Stimulated activated naive B cell treated with anti-CD40 and anti-IgM and Interleukin-4, amounts not matched to agents 10 μg/mL and 1 μg/mL and 100 μg/mL, for 72 hours (primary cell): ENCODE data around the gene MTHFSD.
A peak's percentile ranks its signal among the peaks of the same experiment; 100 is the strongest.

Experiments used
- ATAC-seq, 2 donors: fragments of 150-1000 bp; cut with Tn5 transposase; replicated peaks; 2 replicates each; pipeline ENCODE4 v1.10.0; 2021; ENCODE audit warnings: moderate library complexity in 1 of 2
- DNase-seq: peaks from one replicate; pipeline ENCODE4 v3.0.0; 2021
- H3K27ac Mint-ChIP-seq: one replicate; pipeline ENCODE4 v1.8.0; 2022; ENCODE audit warnings: mild to moderate bottlenecking, mixed read lengths
- H3K27me3 Mint-ChIP-seq, 2 donors: one replicate each; pipeline ENCODE4 v1.8.0; 2022; ENCODE audit warnings: mixed read lengths in 2 of 2
- H3K36me3 Mint-ChIP-seq, 2 donors: one replicate each; pipeline ENCODE4 v1.8.0; 2022; ENCODE audit warnings: mixed read lengths in 2 of 2, mild to moderate bottlenecking in 1 of 2
- H3K4me1 Mint-ChIP-seq, 2 donors: one replicate each; pipeline ENCODE4 v1.8.0; 2022; ENCODE audit warnings: mixed read lengths in 2 of 2, mild to moderate bottlenecking in 1 of 2
- H3K4me3 Mint-ChIP-seq, 2 donors: one replicate each; pipeline ENCODE4 v1.8.0; 2022; ENCODE audit warnings: mild to moderate bottlenecking in 2 of 2, mixed read lengths in 2 of 2, moderate library complexity in 1 of 2
- H3K9me3 Mint-ChIP-seq, 2 donors: one replicate each; pipeline ENCODE4 v1.8.0; 2022; ENCODE audit warnings: mixed read lengths in 2 of 2, mild to moderate bottlenecking in 1 of 2

Gene MTHFSD, protein sequence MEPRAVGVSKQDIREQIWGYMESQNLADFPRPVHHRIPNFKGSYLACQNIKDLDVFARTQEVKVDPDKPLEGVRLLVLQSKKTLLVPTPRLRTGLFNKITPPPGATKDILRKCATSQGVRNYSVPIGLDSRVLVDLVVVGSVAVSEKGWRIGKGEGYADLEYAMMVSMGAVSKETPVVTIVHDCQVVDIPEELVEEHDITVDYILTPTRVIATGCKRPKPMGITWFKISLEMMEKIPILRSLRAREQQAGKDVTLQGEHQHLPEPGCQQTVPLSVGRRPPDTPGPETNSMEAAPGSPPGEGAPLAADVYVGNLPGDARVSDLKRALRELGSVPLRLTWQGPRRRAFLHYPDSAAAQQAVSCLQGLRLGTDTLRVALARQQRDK

DNA sequence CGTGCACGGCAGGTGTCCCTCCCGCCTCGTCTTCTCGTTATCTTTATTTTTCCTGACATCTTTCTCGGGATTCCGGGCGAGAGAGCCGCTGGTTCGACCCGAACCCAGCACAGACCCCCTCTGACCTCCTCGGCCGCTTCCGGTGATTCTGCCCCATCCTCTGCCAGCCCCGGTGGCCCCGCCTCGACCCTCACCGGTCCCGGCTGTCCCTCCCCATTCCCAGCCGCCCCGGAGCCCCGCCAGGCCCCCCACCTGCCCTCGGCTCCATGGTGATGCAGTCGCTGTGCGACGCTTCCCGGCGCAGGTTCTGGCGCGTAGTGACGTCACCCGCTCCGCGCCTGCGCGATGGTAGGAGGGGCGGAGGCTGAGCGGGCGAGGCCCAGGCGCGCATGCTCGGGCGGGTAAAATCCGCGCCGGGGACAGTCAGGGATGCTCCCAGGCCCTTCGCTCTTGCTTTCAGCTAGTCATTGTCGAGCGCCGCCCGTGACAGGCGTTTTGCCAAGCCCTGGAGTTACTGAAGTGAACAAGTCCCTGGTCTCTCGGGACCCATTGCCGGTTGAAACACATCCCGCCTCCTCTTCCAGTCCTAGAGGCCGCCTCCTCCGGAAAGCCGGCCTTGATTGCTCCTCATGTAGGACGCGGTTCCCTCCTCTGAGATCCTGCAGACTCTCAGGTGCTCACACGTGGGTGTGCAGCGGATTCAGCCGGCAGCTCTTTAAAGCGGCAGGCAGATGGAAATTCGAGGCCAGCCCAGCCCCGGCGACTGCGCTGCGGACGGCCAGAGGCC is at the start of gene MTHFSD:
Gene MTHFSD, minus strand, starts transcription at position 319 of the 787 bp plus-strand sequence. Its CDS starts 51 bp downstream, at position 268.
- Mint-ChIP-seq H3K36me3 (peaks cover 17 to 26% of the 10 kb centered on the region in 2 donors), H3K4me1 (peaks cover 7 to 20% of the 10 kb centered on the region in 2 donors), H3K4me3 (peak within 1 kb of the TSS; percentile 91 to 92), H3K9me3 (no peaks in the 10 kb centered on the region), H3K27ac (peak within 1 kb of the TSS; percentile 99), H3K27me3 (peaks cover 10 to 22% of the 10 kb centered on the region in 2 donors)
- ATAC-seq (peak; percentile 94 to 99), DNase-seq (peak; percentile 94)

DNA sequence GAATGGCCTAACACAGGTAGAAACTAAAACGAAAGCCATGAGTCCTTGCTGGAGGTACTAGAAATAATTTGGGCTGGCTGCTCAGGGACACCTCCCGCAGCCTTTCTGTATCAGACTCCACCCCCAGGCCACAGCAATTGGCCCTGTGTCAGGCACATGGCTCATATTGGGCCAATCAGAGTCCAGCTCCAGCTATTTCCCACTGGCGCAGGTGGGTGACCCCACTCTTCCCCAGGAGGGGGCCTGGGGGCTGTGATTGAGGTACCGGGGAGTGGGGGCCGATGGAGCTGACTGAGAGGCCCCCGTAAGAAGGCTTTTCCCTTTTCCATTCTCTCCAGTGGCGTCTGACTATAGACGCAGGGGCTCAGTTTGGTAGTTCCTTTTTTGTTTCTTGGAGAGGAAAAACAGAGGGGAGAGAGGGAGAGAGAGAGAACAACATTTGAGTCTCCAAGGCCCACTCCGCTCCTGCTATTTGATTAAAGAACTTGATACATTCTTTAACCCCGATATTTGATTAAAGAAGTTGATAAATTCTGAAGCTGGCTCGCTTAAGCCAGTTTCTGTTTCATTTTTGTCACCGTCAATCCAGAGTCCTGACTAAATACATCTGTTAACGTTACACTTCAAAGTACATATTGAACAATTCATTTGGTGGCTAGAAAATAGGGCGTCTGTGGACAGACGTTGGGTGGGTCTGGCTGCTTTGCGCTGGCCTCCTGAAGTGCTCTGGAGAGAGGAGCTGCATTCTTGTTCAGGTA is 49.6 kb upstream of the MTHFSD start:
- Mint-ChIP-seq H3K4me3 (peak overlapping the region; percentile 84 to 85), H3K4me1 (peaks cover 6 to 7% of the 10 kb centered on the region in 2 donors), H3K36me3 (no peaks in the 10 kb centered on the region), H3K9me3 (peaks cover 0 to 4% of the 10 kb centered on the region in 2 donors), H3K27ac (peak overlapping the region; percentile 82), H3K27me3 (peaks cover 38 to 42% of the 10 kb centered on the region in 2 donors)
- ATAC-seq: peak; percentile 98 to 99
- DNase-seq: peak; percentile 44

DNA sequence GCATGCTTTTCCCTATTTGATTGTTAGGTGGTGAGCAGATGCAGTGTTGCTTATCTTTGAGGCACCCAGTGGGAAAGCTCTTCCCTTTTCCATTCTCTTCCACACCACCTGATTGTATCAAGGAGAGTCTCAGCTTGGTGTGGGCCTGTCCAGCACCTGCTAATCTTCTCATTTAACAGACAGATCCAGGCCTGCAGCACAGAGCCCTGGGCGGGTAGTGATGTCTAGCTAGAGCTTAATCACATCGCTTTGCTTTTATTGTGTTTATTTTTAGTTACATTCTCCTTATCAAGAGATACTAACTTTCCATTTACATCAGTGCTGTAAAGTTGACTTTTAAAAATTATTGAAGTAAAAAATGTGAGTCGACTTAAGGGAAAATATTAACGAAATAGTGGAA is 47.5 kb upstream of the MTHFSD start:
- Mint-ChIP-seq H3K27ac (no peak overlapping the region), H3K27me3 (peaks cover 44 to 52% of the 10 kb centered on the region in 2 donors)

DNA sequence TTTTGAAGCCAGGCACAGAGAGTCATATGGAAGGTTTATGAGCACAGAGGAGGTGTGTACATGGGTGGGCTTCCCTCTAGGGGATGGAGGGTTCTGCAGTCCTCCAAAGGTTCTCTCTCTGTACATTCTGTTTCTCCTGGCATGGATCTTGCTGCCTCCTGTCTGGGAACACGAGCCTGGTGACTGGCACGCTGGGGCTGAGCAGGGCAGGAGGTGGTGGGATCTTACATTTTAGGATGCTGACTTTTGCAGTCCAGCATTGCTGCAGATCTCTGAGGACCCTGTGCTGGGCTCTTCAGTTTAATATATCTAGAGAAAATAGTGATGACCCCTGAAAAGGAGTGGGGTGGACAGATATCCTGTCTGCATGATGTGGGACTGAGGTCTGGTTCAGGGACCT is 46.3 kb upstream of the MTHFSD start:
- DNase-seq (no peak), ATAC-seq (no peak)
- H3K36me3 Mint-ChIP-seq: no peaks in the 10 kb centered on the region
- H3K9me3 Mint-ChIP-seq: peaks cover 0 to 2% of the 10 kb centered on the region in 2 donors
- peaks cover 44 to 52% of the 10 kb centered on the region in 2 donors for H3K27me3 Mint-ChIP-seq
- peaks cover 6 to 8% of the 10 kb centered on the region in 2 donors for H3K4me1 Mint-ChIP-seq
- H3K4me3 Mint-ChIP-seq: no peak overlapping the region
- H3K27ac Mint-ChIP-seq: no peak overlapping the region

More for the DNA sequence above, 47.5 kb upstream of the MTHFSD start:
- Mint-ChIP-seq H3K36me3 (no peaks in the 10 kb centered on the region), H3K4me1 (peaks cover 6 to 8% of the 10 kb centered on the region in 2 donors), H3K9me3 (peaks cover 0 to 4% of the 10 kb centered on the region in 2 donors), H3K4me3 (no peak overlapping the region)
- DNase-seq (no peak), ATAC-seq (no peak)

DNA sequence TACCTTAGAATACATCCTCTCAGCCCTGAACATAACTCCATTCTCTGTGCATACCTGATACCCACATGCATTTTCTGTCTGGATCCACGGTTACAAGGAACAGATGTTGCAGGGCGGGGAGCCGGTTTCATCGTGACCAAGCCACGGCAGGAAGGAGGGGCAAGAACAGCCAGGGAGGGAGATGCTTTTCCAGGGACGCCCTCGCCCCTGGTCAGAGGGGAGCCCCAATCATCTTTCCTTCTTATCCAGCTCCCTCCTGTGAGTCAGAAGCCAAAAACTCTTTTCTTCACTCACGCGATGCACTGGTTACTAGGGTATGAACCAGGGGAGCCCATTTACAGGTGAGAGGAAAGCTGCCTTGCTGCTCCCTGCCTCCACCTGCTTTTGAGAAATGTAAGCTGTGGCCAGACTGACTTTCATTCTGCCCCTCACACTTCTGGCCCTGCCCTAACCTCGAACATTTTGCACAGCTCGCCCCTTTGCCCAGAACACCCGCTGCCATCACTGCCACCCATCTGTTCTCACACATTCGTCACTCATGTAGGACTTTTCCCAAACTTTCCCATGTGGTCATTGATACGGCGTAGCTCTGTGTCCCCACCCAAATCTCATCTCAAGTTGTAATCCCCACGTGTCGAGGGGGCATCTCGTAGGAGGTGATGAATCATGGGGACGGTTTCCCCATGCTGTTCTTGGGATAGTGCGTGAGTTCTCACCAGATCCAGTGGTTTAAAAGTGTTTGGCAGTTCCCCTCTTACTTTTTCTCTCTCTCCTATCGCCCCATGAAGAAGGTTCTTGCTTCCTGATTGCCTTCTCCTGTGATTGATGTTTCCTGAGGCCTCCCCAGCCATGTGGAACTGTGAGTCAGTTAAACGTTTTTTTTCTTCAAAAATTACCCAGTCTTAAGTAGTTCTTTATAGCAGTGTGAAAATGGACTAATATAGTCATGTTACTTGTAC is 43.9 kb upstream of the MTHFSD start:
- ATAC-seq: no peak

DNA sequence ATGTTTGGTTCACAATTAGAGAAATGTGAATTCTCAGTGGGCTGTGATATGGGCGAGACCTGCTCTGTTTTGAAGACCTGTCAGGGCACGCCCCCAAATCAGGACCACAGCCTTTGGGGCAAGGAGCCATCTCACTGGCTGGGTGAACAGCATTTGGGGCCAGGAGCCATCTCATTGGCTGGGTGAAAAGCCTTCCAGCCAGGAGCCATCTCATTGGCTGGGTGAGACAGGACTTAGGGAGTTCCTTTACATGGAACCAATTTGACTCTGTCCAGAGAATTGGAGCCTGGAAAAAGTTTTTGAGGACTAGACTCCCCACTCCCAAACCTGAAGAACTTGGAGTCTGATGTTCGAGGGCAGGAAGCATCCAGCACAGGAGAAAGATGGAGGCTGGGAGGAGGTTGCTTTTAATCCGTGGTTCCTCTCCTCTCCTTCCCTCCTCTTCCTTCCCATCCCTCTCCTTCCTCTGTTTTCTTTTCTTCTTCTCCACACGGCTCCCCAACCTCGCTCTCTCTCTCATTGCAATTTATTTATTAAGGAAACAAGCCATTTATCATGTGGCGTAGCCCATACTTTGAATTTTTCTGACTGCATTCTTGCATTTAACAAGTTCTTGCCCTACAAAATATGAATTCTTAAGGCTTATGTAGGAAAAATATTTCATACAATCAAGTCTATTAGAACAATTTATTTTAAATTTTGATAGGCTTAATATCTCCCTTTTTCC is 43.0 kb upstream of the MTHFSD start:
- H3K27ac Mint-ChIP-seq: no peak overlapping the region
- peaks cover 0 to 3% of the 10 kb centered on the region in 2 donors for H3K4me1 Mint-ChIP-seq
- no peak for ATAC-seq
- no peak overlapping the region for H3K4me3 Mint-ChIP-seq
- H3K9me3 Mint-ChIP-seq: no peaks in the 10 kb centered on the region
- no peak for DNase-seq
- no peaks in the 10 kb centered on the region for H3K36me3 Mint-ChIP-seq
- peaks cover 49 to 65% of the 10 kb centered on the region in 2 donors for H3K27me3 Mint-ChIP-seq

More for the DNA sequence above, 43.9 kb upstream of the MTHFSD start:
- Mint-ChIP-seq H3K4me3 (no peak overlapping the region), H3K27ac (no peak overlapping the region), H3K27me3 (peaks cover 46 to 61% of the 10 kb centered on the region in 2 donors), H3K9me3 (no peaks in the 10 kb centered on the region), H3K4me1 (peaks cover 0 to 1% of the 10 kb centered on the region in 2 donors), H3K36me3 (no peaks in the 10 kb centered on the region)
- no peak for DNase-seq

DNA sequence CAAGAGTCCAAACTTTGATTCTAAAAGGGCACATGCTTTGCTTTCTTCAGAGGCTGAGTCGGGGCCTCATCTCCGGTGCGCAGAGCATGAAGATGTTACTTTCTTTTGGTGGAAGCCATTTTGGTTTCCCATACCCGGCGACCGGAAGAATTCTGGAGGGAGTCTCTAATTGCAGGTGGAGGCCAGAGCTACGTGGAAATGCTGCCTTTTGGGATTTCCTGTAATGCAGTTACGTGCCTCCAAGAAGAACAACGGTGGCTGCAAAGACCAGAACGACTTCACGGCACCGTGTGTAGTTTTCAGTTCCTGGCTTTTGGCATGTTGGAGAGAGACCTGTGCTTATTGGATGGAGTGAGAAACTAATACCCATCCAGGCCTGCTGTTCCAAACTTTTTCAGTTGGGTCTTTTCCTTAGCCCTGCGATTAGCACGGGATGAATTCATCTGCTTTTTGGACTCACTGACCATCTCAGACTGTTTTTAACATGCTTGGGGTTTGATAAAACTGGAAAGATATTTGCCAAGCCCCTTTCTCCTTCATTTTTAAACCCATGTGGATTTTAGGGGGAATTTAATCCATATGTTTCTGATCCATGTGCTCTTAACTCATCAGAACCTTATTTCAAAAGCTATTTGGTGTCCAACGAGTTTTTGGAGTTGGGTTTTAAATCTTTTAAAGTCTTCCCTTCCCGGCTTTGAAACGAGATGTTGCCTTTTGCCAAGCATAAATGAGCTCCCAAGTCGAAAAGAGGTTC is 42.3 kb upstream of the MTHFSD start:
- peaks cover 49 to 62% of the 10 kb centered on the region in 2 donors for H3K27me3 Mint-ChIP-seq

DNA sequence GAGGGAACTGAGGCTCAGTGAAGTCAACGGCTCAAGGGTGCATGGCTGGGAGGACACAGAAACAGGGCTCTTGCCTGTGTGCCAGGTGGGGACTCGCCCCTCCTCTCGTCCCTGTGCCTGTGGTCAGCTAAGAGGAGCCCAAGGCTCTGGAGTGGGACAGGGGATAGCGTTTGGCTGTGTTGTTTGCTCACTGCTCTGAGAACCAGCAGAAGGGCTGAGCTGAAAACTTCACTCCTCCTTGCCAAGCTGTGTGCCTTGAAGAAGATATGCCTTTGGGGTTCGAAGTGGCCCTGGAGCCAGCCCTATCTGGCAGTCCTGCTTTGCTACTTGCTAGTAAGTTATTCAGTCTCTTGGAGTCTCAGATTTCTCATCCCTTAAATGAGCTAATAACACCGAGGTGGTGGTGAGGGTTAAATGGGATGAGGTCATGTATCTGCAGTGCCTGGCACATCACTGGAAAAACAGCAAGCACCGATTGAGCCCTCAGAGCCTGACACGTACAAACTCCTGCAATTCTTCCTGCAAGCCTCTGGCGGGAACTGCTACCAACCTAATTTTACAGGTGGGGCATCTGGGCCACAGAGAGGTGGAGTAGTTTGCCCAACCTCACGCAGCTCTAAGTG is 41.1 kb upstream of the MTHFSD start:
- DNase-seq (no peak), ATAC-seq (no peak)
- H3K4me3 Mint-ChIP-seq: no peak overlapping the region
- no peaks in the 10 kb centered on the region for H3K36me3 Mint-ChIP-seq
- H3K27ac Mint-ChIP-seq: no peak overlapping the region
- peaks cover 0 to 3% of the 10 kb centered on the region in 2 donors for H3K4me1 Mint-ChIP-seq
- peaks cover 0 to 2% of the 10 kb centered on the region in 2 donors for H3K9me3 Mint-ChIP-seq
- H3K27me3 Mint-ChIP-seq: peaks cover 46 to 56% of the 10 kb centered on the region in 2 donors

More for the DNA sequence above, 42.3 kb upstream of the MTHFSD start:
- no peak for DNase-seq
- Mint-ChIP-seq H3K36me3 (no peaks in the 10 kb centered on the region), H3K4me3 (no peak overlapping the region), H3K27ac (no peak overlapping the region), H3K4me1 (peaks cover 0 to 3% of the 10 kb centered on the region in 2 donors), H3K9me3 (no peaks in the 10 kb centered on the region)
- no peak for ATAC-seq

DNA sequence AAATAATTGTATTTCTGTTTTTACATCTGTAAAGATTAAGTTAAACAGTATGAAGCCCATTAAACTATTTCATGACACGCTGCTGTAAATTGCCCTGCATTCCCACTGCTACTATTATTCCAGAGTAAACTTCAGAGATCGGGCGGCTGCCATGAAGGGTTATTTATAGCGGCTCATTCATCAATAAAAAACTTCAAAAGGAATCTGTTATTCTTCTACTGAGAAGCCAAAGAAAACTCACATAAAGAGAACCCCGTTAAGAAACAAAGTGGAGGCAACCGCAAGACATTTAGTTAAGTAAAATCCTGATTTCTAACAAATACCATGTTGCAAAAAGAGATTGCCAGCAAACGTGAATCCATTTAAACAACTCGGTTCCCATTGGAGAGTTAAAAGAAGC is 39.7 kb upstream of the MTHFSD start:
- Mint-ChIP-seq H3K9me3 (peaks cover 0 to 2% of the 10 kb centered on the region in 2 donors), H3K27ac (no peak overlapping the region), H3K4me1 (peaks cover 0 to 3% of the 10 kb centered on the region in 2 donors), H3K36me3 (no peaks in the 10 kb centered on the region), H3K4me3 (no peak overlapping the region), H3K27me3 (peaks cover 41 to 49% of the 10 kb centered on the region in 2 donors)
- no peak for DNase-seq
- ATAC-seq: no peak

DNA sequence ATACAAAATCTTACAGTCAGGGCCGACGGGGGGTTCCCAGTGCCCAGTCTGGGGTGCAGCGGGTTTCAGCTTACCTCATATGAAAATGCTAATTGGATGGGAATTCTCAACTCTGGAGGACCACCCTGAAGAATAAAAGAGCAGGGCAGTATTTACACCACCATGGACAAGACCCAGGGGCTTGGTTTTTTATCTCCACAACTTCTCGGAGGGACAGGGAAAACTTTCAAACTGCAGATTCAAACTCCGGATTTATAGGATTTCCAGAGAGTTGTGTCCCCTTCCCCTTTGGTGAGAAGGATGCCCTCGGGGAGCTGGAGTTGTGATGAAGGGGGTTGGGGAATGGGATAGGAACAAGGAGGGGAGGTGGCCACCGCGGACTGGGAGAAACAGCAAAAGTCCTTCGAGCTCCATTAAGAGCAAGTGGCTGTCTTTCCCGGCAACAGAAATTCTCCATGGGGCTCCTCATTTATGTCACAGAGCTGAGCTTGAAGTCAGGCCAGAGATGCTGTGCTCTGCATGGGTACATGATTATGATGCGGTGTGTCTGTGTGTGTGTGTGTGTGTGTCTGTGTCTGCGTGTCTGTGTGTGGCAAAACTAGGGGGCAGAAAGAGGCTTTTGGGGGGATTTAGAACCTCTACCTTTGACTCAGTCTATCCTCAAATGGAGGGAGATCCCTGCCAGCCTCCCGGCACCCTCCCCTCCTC is 39.0 kb upstream of the MTHFSD start:
- Mint-ChIP-seq H3K36me3 (no peaks in the 10 kb centered on the region), H3K27ac (no peak overlapping the region), H3K4me1 (peaks cover 0 to 2% of the 10 kb centered on the region in 2 donors), H3K4me3 (no peak overlapping the region), H3K27me3 (peaks cover 37 to 46% of the 10 kb centered on the region in 2 donors), H3K9me3 (peaks cover 0 to 2% of the 10 kb centered on the region in 2 donors)
- no peak for ATAC-seq
- no peak for DNase-seq

DNA sequence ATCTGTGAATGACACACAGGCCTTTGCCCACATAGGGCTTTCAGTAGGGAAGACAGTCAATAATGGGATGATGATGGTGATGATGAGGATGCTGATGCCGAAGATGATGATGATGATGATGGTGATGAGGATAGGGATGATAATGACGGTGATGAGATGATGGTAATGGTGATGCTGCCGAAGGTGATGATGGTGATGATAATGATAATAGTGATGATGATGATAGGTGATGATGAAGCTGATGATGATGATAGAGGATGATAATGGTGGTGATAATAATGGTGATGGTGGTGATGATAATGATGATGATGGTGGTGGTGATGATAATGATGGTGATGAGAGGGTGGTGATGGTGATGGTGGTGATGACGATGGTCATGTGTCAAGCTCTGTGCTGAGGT is 36.2 kb upstream of the MTHFSD start:
- no peaks in the 10 kb centered on the region for H3K36me3 Mint-ChIP-seq
- H3K27ac Mint-ChIP-seq: no peak overlapping the region
- H3K4me3 Mint-ChIP-seq: no peak overlapping the region
- DNase-seq (no peak), ATAC-seq (no peak)
- H3K9me3 Mint-ChIP-seq: peaks cover 0 to 2% of the 10 kb centered on the region in 2 donors
- peaks cover 26 to 35% of the 10 kb centered on the region in 2 donors for H3K27me3 Mint-ChIP-seq
- peaks cover 0 to 2% of the 10 kb centered on the region in 2 donors for H3K4me1 Mint-ChIP-seq
